Panc1 (cell line): ENCODE results near the gene SLC25A24.
A peak's percentile ranks its signal among the peaks of the same experiment; 100 is the strongest.

ENCODE experiments used
- POLR2AphosphoS5 ChIP-seq: IDR thresholded peaks from 2 replicates; pipeline ENCODE4 v1.6.1; 2012; ENCODE audit warnings: mild to moderate bottlenecking, low read depth, low read length, moderate library complexity
- TCF7L2 ChIP-seq: IDR thresholded peaks from 2 replicates; pipeline ENCODE4 v1.6.1; 2011; ENCODE audit warnings: mild to moderate bottlenecking, low read depth, low read length, inconsistent platforms
- TF ChIP-seq, protein P1 (sequence below): fragments of 450-650 bp; IDR thresholded peaks from 2 replicates; pipeline ENCODE4 v1.5.1; 2017; ENCODE audit warnings: mild to moderate bottlenecking
- TF ChIP-seq, protein P2 (sequence below), 2 experiments: IDR thresholded peaks; 2 replicates each; pipeline ENCODE4 v1.6.1; 2011 to 2012; ENCODE audit warnings: low read depth in 2 of 2, control low read depth in 1 of 2, low read length in 1 of 2, mild to moderate bottlenecking in 1 of 2, moderate library complexity in 1 of 2; ENCODE audit not compliant: insufficient read depth in 1 of 2

DNA sequence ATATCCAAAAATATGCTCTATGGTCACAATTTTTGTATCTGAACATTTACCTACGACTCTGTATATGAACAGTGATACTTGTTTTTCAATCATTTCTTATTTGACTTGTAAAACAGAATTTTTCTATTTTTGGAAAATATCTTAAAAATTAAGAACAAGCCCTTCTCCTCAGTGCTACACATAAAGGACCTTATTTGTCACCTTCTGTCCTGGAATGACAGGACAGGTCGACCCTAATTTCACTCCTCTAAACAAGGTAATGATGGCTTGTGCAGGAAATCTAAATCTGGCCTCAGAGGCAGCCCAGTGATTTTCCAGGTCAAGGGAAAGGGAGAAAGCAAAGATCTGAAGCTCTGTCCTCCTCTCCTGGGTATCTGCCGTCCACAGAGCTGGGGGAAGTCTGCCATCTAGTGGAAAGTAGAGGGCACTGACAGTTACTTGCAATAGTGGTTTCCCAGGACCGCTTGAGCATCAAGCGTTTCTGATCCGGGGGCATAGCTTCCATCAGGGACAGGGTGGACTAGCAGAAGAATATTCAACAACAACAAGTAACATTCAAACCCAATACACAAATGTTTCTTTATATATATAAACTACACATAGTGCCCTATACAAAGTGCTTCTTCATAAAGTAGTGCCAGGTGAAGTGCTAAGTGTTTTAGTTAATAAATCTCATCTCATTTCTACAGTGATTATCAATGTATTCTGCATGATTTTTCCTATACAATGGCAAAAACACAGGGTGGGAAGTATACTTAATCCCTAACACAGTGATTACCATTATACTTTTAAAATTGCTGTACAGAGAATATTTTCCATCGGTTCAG lies 74.6 kb downstream of the SLC25A24 start:
- TF ChIP-seq, protein P1, sequence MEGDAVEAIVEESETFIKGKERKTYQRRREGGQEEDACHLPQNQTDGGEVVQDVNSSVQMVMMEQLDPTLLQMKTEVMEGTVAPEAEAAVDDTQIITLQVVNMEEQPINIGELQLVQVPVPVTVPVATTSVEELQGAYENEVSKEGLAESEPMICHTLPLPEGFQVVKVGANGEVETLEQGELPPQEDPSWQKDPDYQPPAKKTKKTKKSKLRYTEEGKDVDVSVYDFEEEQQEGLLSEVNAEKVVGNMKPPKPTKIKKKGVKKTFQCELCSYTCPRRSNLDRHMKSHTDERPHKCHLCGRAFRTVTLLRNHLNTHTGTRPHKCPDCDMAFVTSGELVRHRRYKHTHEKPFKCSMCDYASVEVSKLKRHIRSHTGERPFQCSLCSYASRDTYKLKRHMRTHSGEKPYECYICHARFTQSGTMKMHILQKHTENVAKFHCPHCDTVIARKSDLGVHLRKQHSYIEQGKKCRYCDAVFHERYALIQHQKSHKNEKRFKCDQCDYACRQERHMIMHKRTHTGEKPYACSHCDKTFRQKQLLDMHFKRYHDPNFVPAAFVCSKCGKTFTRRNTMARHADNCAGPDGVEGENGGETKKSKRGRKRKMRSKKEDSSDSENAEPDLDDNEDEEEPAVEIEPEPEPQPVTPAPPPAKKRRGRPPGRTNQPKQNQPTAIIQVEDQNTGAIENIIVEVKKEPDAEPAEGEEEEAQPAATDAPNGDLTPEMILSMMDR, result peak; percentile 86
- TF ChIP-seq, protein P2, sequence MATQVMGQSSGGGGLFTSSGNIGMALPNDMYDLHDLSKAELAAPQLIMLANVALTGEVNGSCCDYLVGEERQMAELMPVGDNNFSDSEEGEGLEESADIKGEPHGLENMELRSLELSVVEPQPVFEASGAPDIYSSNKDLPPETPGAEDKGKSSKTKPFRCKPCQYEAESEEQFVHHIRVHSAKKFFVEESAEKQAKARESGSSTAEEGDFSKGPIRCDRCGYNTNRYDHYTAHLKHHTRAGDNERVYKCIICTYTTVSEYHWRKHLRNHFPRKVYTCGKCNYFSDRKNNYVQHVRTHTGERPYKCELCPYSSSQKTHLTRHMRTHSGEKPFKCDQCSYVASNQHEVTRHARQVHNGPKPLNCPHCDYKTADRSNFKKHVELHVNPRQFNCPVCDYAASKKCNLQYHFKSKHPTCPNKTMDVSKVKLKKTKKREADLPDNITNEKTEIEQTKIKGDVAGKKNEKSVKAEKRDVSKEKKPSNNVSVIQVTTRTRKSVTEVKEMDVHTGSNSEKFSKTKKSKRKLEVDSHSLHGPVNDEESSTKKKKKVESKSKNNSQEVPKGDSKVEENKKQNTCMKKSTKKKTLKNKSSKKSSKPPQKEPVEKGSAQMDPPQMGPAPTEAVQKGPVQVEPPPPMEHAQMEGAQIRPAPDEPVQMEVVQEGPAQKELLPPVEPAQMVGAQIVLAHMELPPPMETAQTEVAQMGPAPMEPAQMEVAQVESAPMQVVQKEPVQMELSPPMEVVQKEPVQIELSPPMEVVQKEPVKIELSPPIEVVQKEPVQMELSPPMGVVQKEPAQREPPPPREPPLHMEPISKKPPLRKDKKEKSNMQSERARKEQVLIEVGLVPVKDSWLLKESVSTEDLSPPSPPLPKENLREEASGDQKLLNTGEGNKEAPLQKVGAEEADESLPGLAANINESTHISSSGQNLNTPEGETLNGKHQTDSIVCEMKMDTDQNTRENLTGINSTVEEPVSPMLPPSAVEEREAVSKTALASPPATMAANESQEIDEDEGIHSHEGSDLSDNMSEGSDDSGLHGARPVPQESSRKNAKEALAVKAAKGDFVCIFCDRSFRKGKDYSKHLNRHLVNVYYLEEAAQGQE (IDR thresholded peaks at IDR 0.05; ENCODE audit: insufficient read depth in 1 of 2, low read depth in 2 of 2, low read length in 1 of 2), result no peak
- no peak for TF ChIP-seq TCF7L2
- TF ChIP-seq POLR2AphosphoS5, result no peak
